ENCODE data around the gene SEC14L1. TPM values are rescaled to one million over a fixed set of nuclear protein-coding genes. Genes with fewer than 3 reads are reported as not detected.

The SEC14L1 gene
- total RNA-seq, 6 donors from 2014 or later = 100 to 291 (median 145) TPM

DNA sequence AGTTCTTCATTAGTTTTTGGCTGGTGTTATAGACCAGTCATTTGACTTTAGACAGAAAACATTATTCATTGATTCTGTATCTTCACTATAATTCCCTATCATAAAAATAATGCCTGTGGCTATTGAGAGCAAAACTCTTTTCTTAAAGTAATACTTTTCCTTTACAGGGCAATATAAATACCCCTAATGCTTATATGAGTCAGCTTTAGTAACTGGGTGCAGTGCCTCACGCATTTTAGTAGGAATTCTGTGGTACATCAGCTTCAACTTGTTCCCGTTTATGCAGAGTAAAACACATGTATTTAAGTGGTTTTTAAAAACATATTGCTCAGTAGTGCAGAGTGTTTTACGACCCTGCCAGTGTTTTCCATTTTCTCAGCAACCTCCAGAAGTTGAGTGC, 68.1 kb downstream of the SEC14L1 start:
- WGBS, 2 donors = 77 to 78% methylated on average over 3 of the region's 3 CpGs
- DNase-seq (no peak), ATAC-seq (ENCODE audit: low FRiP score in 2 of 2) (no peak)
- peaks cover 27 to 61% (median 49%) of the 10 kb centered on the region in 4 donors for H3K4me1 ChIP-seq
- TF ChIP-seq EP300 (IDR thresholded peaks at IDR 0.05) = no peak
- no peak for TF ChIP-seq POLR2AphosphoS5 (IDR thresholded peaks at IDR 0.05)
- no peak for TF ChIP-seq POLR2A (IDR thresholded peaks at IDR 0.05)
- TF ChIP-seq, protein P1, sequence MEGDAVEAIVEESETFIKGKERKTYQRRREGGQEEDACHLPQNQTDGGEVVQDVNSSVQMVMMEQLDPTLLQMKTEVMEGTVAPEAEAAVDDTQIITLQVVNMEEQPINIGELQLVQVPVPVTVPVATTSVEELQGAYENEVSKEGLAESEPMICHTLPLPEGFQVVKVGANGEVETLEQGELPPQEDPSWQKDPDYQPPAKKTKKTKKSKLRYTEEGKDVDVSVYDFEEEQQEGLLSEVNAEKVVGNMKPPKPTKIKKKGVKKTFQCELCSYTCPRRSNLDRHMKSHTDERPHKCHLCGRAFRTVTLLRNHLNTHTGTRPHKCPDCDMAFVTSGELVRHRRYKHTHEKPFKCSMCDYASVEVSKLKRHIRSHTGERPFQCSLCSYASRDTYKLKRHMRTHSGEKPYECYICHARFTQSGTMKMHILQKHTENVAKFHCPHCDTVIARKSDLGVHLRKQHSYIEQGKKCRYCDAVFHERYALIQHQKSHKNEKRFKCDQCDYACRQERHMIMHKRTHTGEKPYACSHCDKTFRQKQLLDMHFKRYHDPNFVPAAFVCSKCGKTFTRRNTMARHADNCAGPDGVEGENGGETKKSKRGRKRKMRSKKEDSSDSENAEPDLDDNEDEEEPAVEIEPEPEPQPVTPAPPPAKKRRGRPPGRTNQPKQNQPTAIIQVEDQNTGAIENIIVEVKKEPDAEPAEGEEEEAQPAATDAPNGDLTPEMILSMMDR (IDR thresholded peaks at IDR 0.05) = no peak
- no peaks in the 10 kb centered on the region for H3K27me3 ChIP-seq
- H3K9me3 ChIP-seq = no peaks in the 10 kb centered on the region
- H3K4me3 ChIP-seq = no peak overlapping the region
- peaks cover 66 to 100% (median 90%) of the 10 kb centered on the region in 4 donors for H3K36me3 ChIP-seq
- peak overlapping the region; percentile 17 to 77 (median 37) for H3K27ac ChIP-seq

DNA sequence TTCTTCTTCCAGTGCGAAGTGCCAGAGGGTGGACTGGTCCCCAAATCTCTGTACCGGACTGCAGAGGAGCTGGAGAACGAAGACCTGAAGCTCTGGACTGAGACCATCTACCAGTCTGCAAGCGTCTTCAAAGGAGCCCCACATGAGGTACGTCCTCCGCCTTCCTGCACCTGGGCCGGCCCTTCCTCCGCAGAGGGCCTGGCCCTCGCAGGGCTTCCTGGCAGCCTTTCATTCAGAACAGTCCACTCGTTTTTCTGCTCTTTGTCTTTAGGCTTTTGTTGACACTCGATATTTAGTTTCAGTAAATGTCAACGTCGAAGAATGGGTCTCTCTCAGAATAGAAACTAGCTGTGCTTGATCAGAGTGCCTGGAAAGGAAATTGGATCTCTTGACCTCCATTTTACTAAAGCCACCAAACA, 68.6 kb downstream of the SEC14L1 start:
- no peak for DNase-seq
- Histone ChIP-seq H3K36me3 (peaks cover 70 to 100% (median 90%) of the 10 kb centered on the region in 4 donors), H3K27me3 (no peaks in the 10 kb centered on the region), H3K4me1 (peaks cover 27 to 64% (median 50%) of the 10 kb centered on the region in 4 donors), H3K4me3 (no peak overlapping the region), H3K27ac (peak overlapping the region in 3 of 4 donors; percentile 17 to 77 (median 43)), H3K9me3 (no peaks in the 10 kb centered on the region)
- ATAC-seq (ENCODE audit: low FRiP score in 2 of 2) = no peak
- TF ChIP-seq POLR2AphosphoS5 (IDR thresholded peaks at IDR 0.05) (peak in 1 of 2 donors; percentile 34), POLR2A (IDR thresholded peaks at IDR 0.05) (no peak)
- WGBS, 2 donors = 73 to 80% methylated on average over 12 to 13 of the region's 13 CpGs

DNA sequence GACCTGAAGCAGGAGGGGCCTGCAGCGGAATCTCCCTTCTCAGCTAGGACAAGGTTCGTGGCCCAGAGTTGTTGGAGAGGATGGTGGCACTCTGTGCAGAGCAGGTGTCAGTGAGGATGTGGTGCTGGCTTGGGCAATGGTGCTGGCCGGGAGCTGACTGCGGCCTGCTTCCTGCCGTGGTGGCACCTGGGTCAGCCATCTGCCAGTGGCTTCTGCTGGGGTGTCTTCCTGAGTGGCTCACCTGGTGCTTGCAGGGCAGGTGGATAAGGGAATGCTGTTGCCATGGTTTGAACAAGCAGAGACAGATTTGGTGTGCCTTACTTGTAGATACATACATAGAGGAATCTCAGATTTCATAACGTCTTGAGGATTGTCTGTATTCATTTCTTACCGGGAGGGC, 69.6 kb downstream of the SEC14L1 start:
- 84 to 85% methylated on average over 4 to 7 of the region's 7 CpGs for WGBS, 2 donors
- peak overlapping the region; percentile 17 to 77 (median 55) for H3K27ac ChIP-seq
- DNase-seq = no peak
- H3K9me3 ChIP-seq = no peaks in the 10 kb centered on the region
- H3K4me3 ChIP-seq = no peak overlapping the region
- H3K36me3 ChIP-seq = peaks cover 65 to 99% (median 91%) of the 10 kb centered on the region in 4 donors
- no peak for ATAC-seq (ENCODE audit: low FRiP score in 2 of 2)
- TF ChIP-seq, protein P1 (IDR thresholded peaks at IDR 0.05) = no peak
- no peak for TF ChIP-seq EP300 (IDR thresholded peaks at IDR 0.05)
- no peak for TF ChIP-seq POLR2A (IDR thresholded peaks at IDR 0.05)
- no peak for TF ChIP-seq POLR2AphosphoS5 (IDR thresholded peaks at IDR 0.05)
- H3K27me3 ChIP-seq = no peaks in the 10 kb centered on the region
- peaks cover 31 to 62% (median 57%) of the 10 kb centered on the region in 4 donors for H3K4me1 ChIP-seq

DNA sequence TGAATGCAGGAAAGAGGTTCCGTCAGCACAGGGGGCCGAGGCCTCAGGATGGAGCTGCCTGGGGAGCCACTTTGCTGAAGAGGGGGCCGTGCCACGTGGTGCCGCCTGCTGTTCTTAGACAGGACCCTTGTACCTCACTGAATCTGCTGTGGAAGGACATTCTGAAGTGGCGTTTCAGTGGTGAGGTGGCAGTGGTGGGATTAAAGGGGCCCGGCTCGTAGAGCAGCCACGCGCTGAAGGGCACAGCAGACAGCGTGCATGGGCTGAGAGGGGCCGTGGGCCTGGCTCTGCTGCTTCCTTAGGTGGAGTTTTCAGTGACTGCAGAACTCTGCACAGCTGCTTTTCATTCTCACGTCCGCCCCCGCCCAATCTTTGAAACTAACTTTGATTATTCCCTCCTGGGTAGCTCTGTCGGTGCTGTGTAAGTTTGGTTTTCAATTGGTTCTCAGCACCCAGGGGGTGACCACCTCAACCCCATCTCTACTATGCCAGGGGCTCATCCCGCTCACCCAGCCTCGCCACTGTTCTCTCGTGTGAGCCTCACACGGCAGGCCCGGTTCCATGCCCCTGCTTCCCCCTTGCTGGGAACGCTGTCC, 70.3 kb downstream of the SEC14L1 start:
- Histone ChIP-seq H3K9me3 (no peaks in the 10 kb centered on the region), H3K4me3 (no peak overlapping the region), H3K27ac (peak overlapping the region in 3 of 4 donors; percentile 39 to 77 (median 71)), H3K36me3 (peaks cover 58 to 94% (median 86%) of the 10 kb centered on the region in 4 donors), H3K4me1 (peaks cover 27 to 60% (median 50%) of the 10 kb centered on the region in 4 donors), H3K27me3 (no peaks in the 10 kb centered on the region)
- WGBS, 2 donors = 90 to 94% methylated on average over 22 of the region's 22 CpGs
- ATAC-seq (ENCODE audit: low FRiP score in 2 of 2) = no peak
- TF ChIP-seq POLR2AphosphoS5 (IDR thresholded peaks at IDR 0.05) (no peak), POLR2A (IDR thresholded peaks at IDR 0.05) (no peak), EP300 (IDR thresholded peaks at IDR 0.05) (no peak)
- TF ChIP-seq, protein P1 (IDR thresholded peaks at IDR 0.05) = no peak
- no peak for DNase-seq

DNA sequence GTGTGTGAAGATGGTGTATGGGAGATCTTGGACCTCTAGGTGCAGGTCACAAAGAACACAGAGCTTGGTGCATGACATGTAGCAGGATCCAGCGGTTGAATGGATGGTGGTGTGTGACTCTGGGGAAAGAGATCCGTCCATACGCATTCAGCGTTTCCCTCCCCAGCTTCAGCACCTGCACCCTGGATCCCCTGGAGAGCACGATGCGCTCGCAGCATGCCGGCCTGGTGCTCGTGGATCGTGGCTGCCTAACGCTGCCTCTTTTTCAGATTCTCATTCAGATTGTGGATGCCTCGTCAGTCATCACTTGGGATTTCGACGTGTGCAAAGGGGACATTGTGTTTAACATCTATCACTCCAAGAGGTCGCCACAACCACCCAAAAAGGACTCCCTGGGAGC, 70.9 kb downstream of the SEC14L1 start:
- Histone ChIP-seq H3K36me3 (peaks cover 55 to 93% (median 82%) of the 10 kb centered on the region in 4 donors), H3K4me3 (no peak overlapping the region), H3K27me3 (no peaks in the 10 kb centered on the region), H3K4me1 (peaks cover 25 to 55% (median 48%) of the 10 kb centered on the region in 4 donors), H3K27ac (peak overlapping the region in 2 of 4 donors; percentile 46 to 77), H3K9me3 (no peaks in the 10 kb centered on the region)
- no peak for ATAC-seq (ENCODE audit: low FRiP score in 2 of 2)
- no peak for DNase-seq
- TF ChIP-seq POLR2A (IDR thresholded peaks at IDR 0.05) (no peak), EP300 (IDR thresholded peaks at IDR 0.05) (no peak), POLR2AphosphoS5 (IDR thresholded peaks at IDR 0.05) (no peak)
- TF ChIP-seq, protein P1 (IDR thresholded peaks at IDR 0.05) = no peak
- WGBS, 2 donors = 91 to 98% methylated on average over 15 of the region's 15 CpGs
